Measurements from ENCODE around the gene TBCD. TPM values are rescaled to one million over a fixed set of nuclear protein-coding genes. Genes with fewer than 3 reads are reported as not detected.

The TBCD gene
- total RNA-seq, 2 experiments from 2014 or later: 87.8 to 145 TPM

DNA sequence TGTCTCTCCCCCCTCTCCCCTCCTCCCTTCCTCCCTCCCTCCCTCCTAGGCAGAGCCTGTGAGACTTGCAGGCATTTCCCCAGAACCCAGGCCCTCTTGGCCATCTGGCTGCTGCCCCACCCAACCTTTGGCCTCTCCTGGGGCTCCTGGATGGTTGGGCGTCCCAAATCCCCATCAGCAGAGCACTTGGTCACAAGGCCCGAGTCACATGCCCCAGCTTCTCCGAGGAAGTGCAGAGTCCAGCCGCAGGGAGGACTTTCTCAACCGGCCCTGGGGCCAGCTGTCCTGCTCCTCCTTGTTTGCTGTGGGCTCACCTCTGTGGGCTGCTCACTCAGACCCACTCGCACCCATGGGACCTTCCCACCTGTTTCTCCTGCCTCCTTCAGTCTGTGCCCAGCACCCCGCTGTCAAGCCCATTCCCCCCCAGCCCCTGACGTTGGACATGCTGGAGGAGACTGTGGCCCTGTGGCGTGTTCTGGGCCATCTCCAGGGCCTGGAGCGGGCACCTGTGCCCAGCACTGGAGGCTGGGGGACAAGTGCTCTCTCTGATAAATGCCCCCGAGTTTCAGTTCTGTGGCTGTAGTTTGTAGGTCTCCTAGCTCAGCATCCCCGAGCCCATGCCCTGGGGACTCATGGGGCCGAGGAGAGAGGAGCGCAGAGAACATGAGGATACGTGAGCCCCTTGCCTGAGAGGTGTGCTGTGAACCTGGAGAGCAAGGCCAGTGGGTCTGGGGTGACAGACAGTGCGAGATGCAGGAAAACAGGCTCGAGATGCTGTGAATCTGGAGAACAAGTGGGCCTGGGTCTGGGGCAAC lies 130.2 kb downstream of the TBCD start:
- no peaks in the 10 kb centered on the region for H3K9me2 ChIP-seq (ENCODE audit: insufficient read depth, low read length)
- ChIA-PET CTCF (ENCODE audit: unreplicated experiment) (no interaction called here), POLR2A (interaction anchor here (1.9 kb wide), 1 partner anchor 10 kb away, joined by 5 read pairs; no protein-coding TSS in a partner anchor)
- BruUV-seq (replicated peaks): no TSS peak
- intact Hi-C loops (cut with micrococcal nuclease; ENCODE audit: unreplicated experiment): no loop called here
- no peaks in the 10 kb centered on the region for H4K20me1 ChIP-seq (ENCODE audit: insufficient read depth, low read length)
- TF ChIP-seq, protein P1, sequence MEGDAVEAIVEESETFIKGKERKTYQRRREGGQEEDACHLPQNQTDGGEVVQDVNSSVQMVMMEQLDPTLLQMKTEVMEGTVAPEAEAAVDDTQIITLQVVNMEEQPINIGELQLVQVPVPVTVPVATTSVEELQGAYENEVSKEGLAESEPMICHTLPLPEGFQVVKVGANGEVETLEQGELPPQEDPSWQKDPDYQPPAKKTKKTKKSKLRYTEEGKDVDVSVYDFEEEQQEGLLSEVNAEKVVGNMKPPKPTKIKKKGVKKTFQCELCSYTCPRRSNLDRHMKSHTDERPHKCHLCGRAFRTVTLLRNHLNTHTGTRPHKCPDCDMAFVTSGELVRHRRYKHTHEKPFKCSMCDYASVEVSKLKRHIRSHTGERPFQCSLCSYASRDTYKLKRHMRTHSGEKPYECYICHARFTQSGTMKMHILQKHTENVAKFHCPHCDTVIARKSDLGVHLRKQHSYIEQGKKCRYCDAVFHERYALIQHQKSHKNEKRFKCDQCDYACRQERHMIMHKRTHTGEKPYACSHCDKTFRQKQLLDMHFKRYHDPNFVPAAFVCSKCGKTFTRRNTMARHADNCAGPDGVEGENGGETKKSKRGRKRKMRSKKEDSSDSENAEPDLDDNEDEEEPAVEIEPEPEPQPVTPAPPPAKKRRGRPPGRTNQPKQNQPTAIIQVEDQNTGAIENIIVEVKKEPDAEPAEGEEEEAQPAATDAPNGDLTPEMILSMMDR (conservative IDR thresholded peaks at IDR 0.05; ENCODE audit: low read length): no peak
- TF ChIP-seq EZH2phosphoT487 (IDR thresholded peaks at IDR 0.05; ENCODE audit: borderline replicate concordance, low read depth, low read length): no peak
- H2AFZ ChIP-seq (ENCODE audit: low read length): no peak overlapping the region
- H3K79me2 ChIP-seq (ENCODE audit: insufficient read depth, low read depth, low read length): no peaks in the 10 kb centered on the region
- no peak overlapping the region for H3K4me2 ChIP-seq (ENCODE audit: low read length)
- H3K4me3 ChIP-seq (ENCODE audit: low read depth, low read length, poor library complexity, severe bottlenecking): no peak overlapping the region
- peaks cover 11% of the 10 kb centered on the region; the same call in 1 of the 2 replicates for H3K36me3 ChIP-seq (ENCODE audit: insufficient read depth, low read length)
- H3K4me1 ChIP-seq (ENCODE audit: insufficient read depth, low read length, poor library complexity, severe bottlenecking): peaks cover 32% of the 10 kb centered on the region
- H3K27ac ChIP-seq (ENCODE audit: low read depth, low read length, poor library complexity, severe bottlenecking): no peak overlapping the region
- H3K9me3 ChIP-seq (ENCODE audit: low read length): no peaks in the 10 kb centered on the region
- no peak for DNase-seq (ENCODE audit: low spot score)

DNA sequence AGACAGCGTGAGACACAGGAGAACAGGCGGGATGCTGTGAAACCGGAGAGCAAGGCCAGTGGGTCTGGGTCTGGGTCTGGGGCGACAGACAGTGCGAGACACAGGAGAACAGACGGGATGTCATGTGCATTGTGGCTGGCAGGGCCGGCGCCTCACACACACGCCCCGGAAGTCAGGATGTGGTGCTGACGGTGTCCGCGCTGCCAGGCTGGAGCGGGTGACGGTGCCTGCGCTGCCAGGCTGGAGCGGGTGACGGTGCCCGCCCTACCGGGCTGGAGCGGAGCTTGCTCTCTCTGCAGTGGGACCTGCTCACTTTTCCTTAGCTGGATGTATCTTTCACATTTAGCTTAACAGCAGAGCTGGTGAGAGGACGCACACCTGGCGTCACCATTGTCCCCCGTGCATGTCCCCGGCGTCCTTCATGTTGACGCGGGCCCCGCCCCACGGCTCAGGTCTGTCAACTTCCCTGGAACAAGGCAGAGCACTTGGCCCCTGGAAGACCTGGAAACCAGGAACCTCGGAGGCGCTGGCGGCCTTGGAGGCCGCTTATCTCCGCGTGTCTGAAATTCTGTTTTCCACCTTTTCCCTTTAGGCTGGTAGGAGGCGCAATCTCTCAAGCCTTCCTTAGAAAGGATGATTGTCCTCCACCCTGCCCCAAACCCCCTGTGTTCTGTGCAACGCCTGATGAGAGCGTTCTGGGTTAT lies 131.0 kb downstream of the TBCD start:
- Histone ChIP-seq H3K4me1 (ENCODE audit: insufficient read depth, low read length, poor library complexity, severe bottlenecking) (peaks cover 24% of the 10 kb centered on the region), H2AFZ (ENCODE audit: low read length) (no peak overlapping the region), H4K20me1 (ENCODE audit: insufficient read depth, low read length) (no peaks in the 10 kb centered on the region), H3K4me2 (ENCODE audit: low read length) (no peak overlapping the region), H3K9me2 (ENCODE audit: insufficient read depth, low read length) (no peaks in the 10 kb centered on the region), H3K9me3 (ENCODE audit: low read length) (no peaks in the 10 kb centered on the region), H3K27ac (ENCODE audit: low read depth, low read length, poor library complexity, severe bottlenecking) (no peak overlapping the region), H3K4me3 (ENCODE audit: low read depth, low read length, poor library complexity, severe bottlenecking) (no peak overlapping the region), H3K36me3 (ENCODE audit: insufficient read depth, low read length) (peaks cover 19% of the 10 kb centered on the region; the same call in 1 of the 2 replicates), H3K79me2 (ENCODE audit: insufficient read depth, low read depth, low read length) (no peaks in the 10 kb centered on the region)
- no peak for DNase-seq (ENCODE audit: low spot score)
- ChIA-PET CTCF (ENCODE audit: unreplicated experiment) (no interaction called here), POLR2A (no interaction called here)
- intact Hi-C loops (cut with micrococcal nuclease; ENCODE audit: unreplicated experiment): no loop called here
- BruUV-seq (replicated peaks): no TSS peak
- TF ChIP-seq, protein P1 (conservative IDR thresholded peaks at IDR 0.05; ENCODE audit: low read length): no peak
- no peak for TF ChIP-seq EZH2phosphoT487 (IDR thresholded peaks at IDR 0.05; ENCODE audit: borderline replicate concordance, low read depth, low read length)

Measured in OCI-LY7 (cell line).